ENCODE results near the gene CHST11.

CHST11 gene

GRCh38 chr12:104698871-104699270 lies 242.1 kb downstream of the CHST11 start:
- no peak for DNase-seq (ENCODE audit: low read depth, low spot score)
- Histone ChIP-seq H3K36me3 (ENCODE audit: insufficient read depth, low read length) (no peaks in the 10 kb centered on the region), H3K9me3 (ENCODE audit: low read depth, low read length) (no peaks in the 10 kb centered on the region), H3K9ac (ENCODE audit: insufficient read length) (no peak overlapping the region), H3K4me3 (no peak overlapping the region), H3K27ac (no peak overlapping the region)
- TF ChIP-seq FOXP2 (optimal IDR thresholded peaks at IDR 0.05; ENCODE audit: control extremely low read depth, extremely low read length, insufficient read depth) = no peak
- TF ChIP-seq POLR2AphosphoS5 (IDR thresholded peaks at IDR 0.05; ENCODE audit: borderline replicate concordance, low read depth, low read length) = no peak
- TF ChIP-seq EZH2 (IDR thresholded peaks at IDR 0.05) = no peak

GRCh38 chr12:104699489-104700190 lies 242.9 kb downstream of the CHST11 start:
- no peak for TF ChIP-seq POLR2AphosphoS5 (IDR thresholded peaks at IDR 0.05; ENCODE audit: borderline replicate concordance, low read depth, low read length)
- TF ChIP-seq EZH2 (IDR thresholded peaks at IDR 0.05) = no peak
- no peak for TF ChIP-seq FOXP2 (optimal IDR thresholded peaks at IDR 0.05; ENCODE audit: control extremely low read depth, extremely low read length, insufficient read depth)
- Histone ChIP-seq H3K9ac (ENCODE audit: insufficient read length) (no peak overlapping the region), H3K27ac (no peak overlapping the region), H3K36me3 (ENCODE audit: insufficient read depth, low read length) (no peaks in the 10 kb centered on the region), H3K9me3 (ENCODE audit: low read depth, low read length) (no peaks in the 10 kb centered on the region), H3K4me3 (no peak overlapping the region)
- no peak for DNase-seq (ENCODE audit: low read depth, low spot score)

DNA sequence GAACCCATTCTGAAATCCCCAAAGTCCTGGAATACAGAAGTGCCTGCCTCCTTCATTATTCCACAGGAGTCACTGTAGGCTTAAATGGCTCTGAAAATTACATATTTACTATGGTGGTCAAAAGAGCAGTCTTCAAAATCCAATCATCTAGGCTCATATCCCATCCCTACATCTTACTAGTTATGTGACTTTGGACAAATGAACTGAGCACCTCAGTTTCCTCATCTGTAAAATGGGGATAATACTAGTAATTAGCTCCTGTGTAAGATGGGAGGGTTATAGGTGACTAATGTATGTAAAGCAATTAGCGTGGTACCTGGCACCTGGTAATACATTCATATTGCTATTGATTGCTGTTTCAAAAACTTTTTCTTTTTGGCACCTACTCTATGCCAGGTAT lies 243.6 kb downstream of the CHST11 start:
- no peaks in the 10 kb centered on the region for H3K36me3 ChIP-seq (ENCODE audit: insufficient read depth, low read length)
- DNase-seq (ENCODE audit: low read depth, low spot score) = no peak
- TF ChIP-seq EZH2 (IDR thresholded peaks at IDR 0.05) (no peak), FOXP2 (optimal IDR thresholded peaks at IDR 0.05; ENCODE audit: control extremely low read depth, extremely low read length, insufficient read depth) (no peak), POLR2AphosphoS5 (IDR thresholded peaks at IDR 0.05; ENCODE audit: borderline replicate concordance, low read depth, low read length) (no peak)
- H3K9me3 ChIP-seq (ENCODE audit: low read depth, low read length) = no peaks in the 10 kb centered on the region
- H3K27ac ChIP-seq = no peak overlapping the region
- H3K9ac ChIP-seq (ENCODE audit: insufficient read length) = no peak overlapping the region
- no peak overlapping the region for H3K4me3 ChIP-seq

DNA sequence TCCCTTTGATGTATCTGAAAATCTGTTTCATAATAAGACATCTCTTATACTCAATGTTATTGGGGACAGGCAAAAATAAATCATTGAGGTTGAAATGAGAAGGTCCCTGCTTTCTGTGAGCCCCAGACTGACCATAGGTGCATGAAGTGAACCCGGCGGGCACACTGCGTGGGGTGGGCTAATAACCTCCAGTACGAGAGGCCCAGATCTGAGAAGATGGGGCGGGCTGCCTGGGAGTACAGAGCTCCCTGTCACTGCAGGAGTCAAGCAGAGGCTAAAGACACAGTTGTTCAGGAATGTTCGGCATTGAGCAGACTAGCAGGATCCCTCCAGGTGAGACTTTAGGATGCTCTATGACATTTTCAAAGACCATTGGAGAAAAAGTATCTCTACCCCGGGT lies 244.6 kb downstream of the CHST11 start:
- H3K9me3 ChIP-seq (ENCODE audit: low read depth, low read length) = no peaks in the 10 kb centered on the region
- no peak overlapping the region for H3K4me3 ChIP-seq
- no peak for TF ChIP-seq FOXP2 (optimal IDR thresholded peaks at IDR 0.05; ENCODE audit: control extremely low read depth, extremely low read length, insufficient read depth)
- no peak for TF ChIP-seq EZH2 (IDR thresholded peaks at IDR 0.05)
- no peak overlapping the region for H3K9ac ChIP-seq (ENCODE audit: insufficient read length)
- DNase-seq (ENCODE audit: low read depth, low spot score) = no peak
- no peaks in the 10 kb centered on the region for H3K36me3 ChIP-seq (ENCODE audit: insufficient read depth, low read length)
- no peak overlapping the region for H3K27ac ChIP-seq

- no peaks in the 10 kb centered on the region for H3K36me3 ChIP-seq (ENCODE audit: insufficient read depth, low read length)
- H3K27ac ChIP-seq = no peak overlapping the region
- H3K9me3 ChIP-seq (ENCODE audit: low read depth, low read length) = no peaks in the 10 kb centered on the region
- no peak overlapping the region for H3K4me3 ChIP-seq
- no peak for TF ChIP-seq FOXP2 (optimal IDR thresholded peaks at IDR 0.05; ENCODE audit: control extremely low read depth, extremely low read length, insufficient read depth)
- no peak for TF ChIP-seq EZH2 (IDR thresholded peaks at IDR 0.05)
- no peak for TF ChIP-seq POLR2AphosphoS5 (IDR thresholded peaks at IDR 0.05; ENCODE audit: borderline replicate concordance, low read depth, low read length)
- H3K9ac ChIP-seq (ENCODE audit: insufficient read length) = no peak overlapping the region
- no peak for DNase-seq (ENCODE audit: low read depth, low spot score)
Observed at GRCh38 chr12:104701756-104702155, 245.0 kb downstream of the CHST11 start.

GRCh38 chr12:104702565-104703139 lies 245.9 kb downstream of the CHST11 start:
- Histone ChIP-seq H3K36me3 (ENCODE audit: insufficient read depth, low read length) (no peaks in the 10 kb centered on the region), H3K27ac (no peak overlapping the region), H3K9me3 (ENCODE audit: low read depth, low read length) (no peaks in the 10 kb centered on the region), H3K9ac (ENCODE audit: insufficient read length) (no peak overlapping the region), H3K4me3 (no peak overlapping the region)
- no peak for DNase-seq (ENCODE audit: low read depth, low spot score)
- TF ChIP-seq POLR2AphosphoS5 (IDR thresholded peaks at IDR 0.05; ENCODE audit: borderline replicate concordance, low read depth, low read length) = no peak
- no peak for TF ChIP-seq FOXP2 (optimal IDR thresholded peaks at IDR 0.05; ENCODE audit: control extremely low read depth, extremely low read length, insufficient read depth)
- no peak for TF ChIP-seq EZH2 (IDR thresholded peaks at IDR 0.05)

DNA sequence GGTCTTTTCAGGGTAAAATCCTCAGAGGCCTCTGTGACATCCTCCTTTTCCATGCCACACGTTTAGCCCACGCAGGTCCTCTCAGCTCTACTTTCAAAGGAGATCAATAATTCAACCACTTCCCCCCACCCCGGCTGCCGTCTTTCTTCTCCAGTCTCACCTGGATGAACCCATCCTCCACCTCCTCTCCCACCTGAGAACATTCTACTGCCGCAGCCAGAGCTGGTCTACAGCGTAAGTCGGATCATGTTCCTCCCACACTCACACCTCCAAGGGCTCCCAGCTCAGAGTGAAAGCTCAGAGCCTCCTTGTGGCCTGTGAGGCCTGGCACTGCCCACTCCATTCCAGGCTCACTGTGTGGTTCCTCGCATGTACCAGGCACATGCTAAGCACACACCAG lies 246.6 kb downstream of the CHST11 start:
- TF ChIP-seq POLR2AphosphoS5 (IDR thresholded peaks at IDR 0.05; ENCODE audit: borderline replicate concordance, low read depth, low read length) (no peak), EZH2 (IDR thresholded peaks at IDR 0.05) (no peak), FOXP2 (optimal IDR thresholded peaks at IDR 0.05; ENCODE audit: control extremely low read depth, extremely low read length, insufficient read depth) (no peak)
- H3K36me3 ChIP-seq (ENCODE audit: insufficient read depth, low read length) = no peaks in the 10 kb centered on the region
- no peak overlapping the region for H3K27ac ChIP-seq
- DNase-seq (ENCODE audit: low read depth, low spot score) = no peak
- H3K4me3 ChIP-seq = no peak overlapping the region
- no peaks in the 10 kb centered on the region for H3K9me3 ChIP-seq (ENCODE audit: low read depth, low read length)
- H3K9ac ChIP-seq (ENCODE audit: insufficient read length) = no peak overlapping the region

DNA sequence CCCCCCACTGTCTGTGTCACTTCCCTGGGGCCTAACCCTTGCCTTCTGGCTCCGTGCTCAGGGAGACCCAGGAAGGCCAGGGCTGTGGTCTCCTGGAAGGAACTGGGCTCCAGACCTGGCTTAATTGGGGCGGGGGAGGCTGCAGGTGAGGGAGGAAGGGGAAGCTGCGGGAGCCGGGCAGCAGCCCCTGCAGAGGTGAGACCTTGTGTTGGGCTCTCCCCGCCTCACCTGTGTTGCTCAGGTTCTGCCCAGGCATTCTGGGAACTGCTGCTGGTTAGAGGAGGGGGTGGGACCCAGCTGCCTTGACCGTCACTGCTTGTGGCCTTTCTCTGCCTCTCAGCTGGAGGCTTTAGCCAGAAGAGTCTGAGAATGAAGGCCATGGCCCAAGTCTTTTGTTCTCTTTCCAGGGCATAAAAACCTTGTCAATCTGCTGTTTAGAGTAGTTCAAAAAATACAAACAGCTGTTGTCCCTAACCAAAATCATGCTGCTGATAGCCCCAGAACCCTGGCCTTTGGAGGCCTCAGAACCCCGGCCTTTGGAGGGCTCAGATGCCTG lies 247.6 kb downstream of the CHST11 start:
- TF ChIP-seq FOXP2 (optimal IDR thresholded peaks at IDR 0.05; ENCODE audit: control extremely low read depth, extremely low read length, insufficient read depth) (no peak), EZH2 (IDR thresholded peaks at IDR 0.05) (no peak), POLR2AphosphoS5 (IDR thresholded peaks at IDR 0.05; ENCODE audit: borderline replicate concordance, low read depth, low read length) (no peak)
- Histone ChIP-seq H3K36me3 (ENCODE audit: insufficient read depth, low read length) (no peaks in the 10 kb centered on the region), H3K9me3 (ENCODE audit: low read depth, low read length) (no peaks in the 10 kb centered on the region), H3K9ac (ENCODE audit: insufficient read length) (no peak overlapping the region), H3K27ac (no peak overlapping the region), H3K4me3 (no peak overlapping the region)
- DNase-seq (ENCODE audit: low read depth, low spot score) = no peak
